Stimulated activated CD4-positive, alpha-beta T cell treated with anti-CD3 and anti-CD28 coated beads, Interleukin-1b, Interleukin-23, amount 100 ng/mL, for 24 hours (primary cell): Measurements from ENCODE around the gene TBX21.
A peak's percentile ranks its signal among the peaks of the same experiment; 100 is the strongest.

ENCODE experiments used
- DNase-seq, 4 experiments: peaks; one replicate each; pipeline ENCODE4 v3.0.0-alpha.2; 2020; ENCODE audit warnings: low read depth in 4 of 4, low spot score in 1 of 4

Gene TBX21, protein sequence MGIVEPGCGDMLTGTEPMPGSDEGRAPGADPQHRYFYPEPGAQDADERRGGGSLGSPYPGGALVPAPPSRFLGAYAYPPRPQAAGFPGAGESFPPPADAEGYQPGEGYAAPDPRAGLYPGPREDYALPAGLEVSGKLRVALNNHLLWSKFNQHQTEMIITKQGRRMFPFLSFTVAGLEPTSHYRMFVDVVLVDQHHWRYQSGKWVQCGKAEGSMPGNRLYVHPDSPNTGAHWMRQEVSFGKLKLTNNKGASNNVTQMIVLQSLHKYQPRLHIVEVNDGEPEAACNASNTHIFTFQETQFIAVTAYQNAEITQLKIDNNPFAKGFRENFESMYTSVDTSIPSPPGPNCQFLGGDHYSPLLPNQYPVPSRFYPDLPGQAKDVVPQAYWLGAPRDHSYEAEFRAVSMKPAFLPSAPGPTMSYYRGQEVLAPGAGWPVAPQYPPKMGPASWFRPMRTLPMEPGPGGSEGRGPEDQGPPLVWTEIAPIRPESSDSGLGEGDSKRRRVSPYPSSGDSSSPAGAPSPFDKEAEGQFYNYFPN

DNA sequence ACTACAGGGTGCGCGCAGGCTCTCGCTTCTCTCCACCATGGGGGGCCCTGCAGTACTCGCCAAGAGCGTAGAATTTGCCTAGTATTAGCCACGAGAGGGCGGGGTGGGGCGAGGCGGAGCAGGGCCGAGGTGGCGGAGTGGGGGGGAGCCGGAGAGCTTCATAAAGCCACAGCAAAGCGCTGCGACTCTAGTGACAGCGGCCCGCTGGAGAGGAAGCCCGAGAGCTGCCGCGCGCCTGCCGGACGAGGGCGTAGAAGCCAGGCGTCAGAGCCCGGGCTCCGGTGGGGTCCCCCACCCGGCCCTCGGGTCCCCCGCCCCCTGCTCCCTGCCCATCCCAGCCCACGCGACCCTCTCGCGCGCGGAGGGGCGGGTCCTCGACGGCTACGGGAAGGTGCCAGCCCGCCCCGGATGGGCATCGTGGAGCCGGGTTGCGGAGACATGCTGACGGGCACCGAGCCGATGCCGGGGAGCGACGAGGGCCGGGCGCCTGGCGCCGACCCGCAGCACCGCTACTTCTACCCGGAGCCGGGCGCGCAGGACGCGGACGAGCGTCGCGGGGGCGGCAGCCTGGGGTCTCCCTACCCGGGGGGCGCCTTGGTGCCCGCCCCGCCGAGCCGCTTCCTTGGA, at the start of gene TBX21:
TBX21 (plus strand) TSS at position 190 of the 627 bp plus-strand sequence; CDS start at position 409, 219 bp downstream.
- DNase-seq = peak; percentile 71 to 90 (median 83)

DNA sequence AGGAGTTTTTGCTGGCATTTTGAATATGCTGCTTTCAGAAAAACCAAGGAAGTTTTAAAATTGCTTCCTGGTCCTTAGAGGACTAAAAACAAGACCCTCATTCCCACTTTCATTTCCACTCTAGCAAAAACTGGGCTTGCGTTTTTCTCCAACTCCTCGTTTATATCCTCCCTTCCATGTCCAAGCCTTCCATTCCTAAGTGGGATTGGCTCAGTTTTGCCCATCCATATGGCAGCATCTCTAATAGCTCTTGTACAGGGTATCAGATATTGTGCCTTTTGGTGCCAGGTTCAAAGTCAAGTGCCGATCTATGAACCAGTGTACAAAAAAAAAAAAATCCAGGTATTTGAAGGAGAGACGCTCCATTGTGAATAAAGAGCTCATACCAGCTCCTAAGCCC, 49.0 kb upstream of the TBX21 start:
- no peak for DNase-seq

DNA sequence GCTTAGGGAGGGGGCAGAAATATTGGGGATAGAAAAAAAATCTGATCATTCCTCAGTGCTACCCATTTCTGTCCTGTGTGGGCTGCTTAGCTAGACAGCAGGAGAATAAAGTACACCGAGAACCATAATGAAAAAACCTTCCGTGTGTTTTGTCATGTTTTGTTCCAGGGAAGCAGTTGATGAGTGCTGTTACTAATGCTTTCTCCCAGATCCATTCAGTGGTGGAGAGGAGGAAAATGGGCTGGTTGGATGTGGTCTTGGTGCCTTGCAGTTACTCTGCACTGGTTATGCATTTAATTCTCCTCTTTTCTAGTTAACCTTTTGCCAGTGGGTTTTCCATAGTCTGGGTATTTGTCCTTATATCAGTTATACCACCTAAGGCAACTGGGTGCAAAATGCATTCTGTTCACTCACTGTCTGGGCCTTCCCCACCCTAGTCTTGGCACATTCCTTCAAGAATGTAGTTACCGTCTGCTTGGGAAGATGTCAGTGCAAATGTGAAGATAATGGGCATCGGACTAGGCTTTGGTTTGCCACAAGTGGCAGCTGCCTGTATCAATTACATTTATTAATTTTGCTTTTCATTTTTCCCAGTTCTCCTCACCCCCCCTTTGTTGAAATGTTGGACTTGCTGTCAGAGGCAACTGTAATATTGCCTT, 48.4 kb upstream of the TBX21 start:
- no peak for DNase-seq

DNA sequence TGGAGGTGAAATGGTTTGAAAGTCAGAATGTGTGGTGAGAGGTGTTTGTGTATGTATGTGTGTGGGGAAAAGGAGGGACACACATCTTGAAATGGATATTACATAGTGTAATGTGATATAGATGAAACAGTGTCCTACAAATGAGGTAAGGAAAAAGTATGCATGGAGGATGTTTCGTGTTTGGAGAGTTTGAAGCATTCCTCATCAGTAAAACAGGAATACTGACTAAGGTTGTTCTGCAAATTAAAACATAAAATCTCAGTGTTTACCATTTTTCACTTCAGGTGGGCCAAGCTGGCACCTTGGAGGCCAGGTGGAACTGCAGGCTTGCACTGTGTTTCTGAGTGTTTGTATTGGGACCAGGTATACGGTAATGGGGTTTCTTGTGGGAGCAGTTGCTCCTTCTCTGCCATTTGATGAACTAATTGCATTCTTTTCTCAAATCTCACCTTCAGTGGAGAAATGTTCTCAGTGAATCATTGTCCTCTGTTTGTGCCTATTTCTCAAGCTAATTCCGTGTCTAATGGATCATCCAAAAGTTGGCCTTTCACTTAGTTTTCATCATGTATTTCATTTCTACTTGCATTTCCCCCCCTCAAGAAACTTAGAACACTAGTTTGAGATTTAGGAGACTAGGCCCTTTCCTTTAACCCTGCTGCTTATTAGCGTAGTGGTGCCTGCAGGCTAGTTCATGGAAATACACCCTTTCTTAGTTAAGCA, 47.3 kb upstream of the TBX21 start:
- no peak for DNase-seq

DNA sequence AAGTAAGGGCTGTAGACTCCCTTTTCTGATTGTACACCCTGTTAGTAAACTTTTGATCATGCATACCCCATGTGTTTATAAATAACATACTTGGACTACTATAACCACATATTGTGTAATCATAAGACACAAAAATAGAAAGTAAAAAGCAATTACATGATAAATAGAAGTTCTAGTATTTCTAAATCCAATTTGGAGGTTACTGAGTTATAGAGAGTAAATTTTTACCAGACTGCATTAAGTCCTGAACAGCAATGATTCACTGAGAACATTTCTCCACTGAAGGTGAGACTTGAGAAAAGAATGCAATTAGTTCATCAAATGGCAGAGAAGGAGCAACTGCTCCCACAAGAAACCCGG, 46.8 kb upstream of the TBX21 start:
- no peak for DNase-seq

DNA sequence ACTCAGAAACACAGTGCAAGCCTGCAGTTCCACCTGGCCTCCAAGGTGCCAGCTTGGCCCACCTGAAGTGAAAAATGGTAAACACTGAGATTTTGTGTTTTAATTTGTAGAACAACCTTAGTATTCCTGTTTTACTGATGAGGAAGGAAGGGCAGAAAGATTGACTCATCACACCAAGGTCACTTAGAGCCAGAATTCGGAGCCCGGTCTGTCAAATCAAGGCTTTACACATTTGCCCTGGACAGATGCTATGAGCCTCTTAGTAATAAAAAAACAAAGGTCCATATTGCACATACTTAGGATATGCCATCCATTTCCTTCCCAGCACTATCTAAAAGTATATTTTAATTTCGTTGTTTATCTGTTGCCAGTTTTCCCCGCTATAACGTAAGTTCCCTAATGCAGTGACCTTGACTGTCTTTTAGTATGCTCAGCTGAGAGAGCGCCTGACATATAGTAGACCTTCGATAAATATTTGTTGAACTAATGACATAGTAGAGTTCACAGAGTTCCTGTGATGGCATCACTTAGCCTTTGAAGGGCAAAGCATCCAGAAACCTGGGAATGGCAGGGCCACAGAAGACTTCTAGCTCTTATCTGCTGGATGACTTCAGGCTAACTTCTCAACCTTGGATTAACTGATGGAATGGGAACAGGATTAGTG, 46.2 kb upstream of the TBX21 start:
- no peak for DNase-seq

DNA sequence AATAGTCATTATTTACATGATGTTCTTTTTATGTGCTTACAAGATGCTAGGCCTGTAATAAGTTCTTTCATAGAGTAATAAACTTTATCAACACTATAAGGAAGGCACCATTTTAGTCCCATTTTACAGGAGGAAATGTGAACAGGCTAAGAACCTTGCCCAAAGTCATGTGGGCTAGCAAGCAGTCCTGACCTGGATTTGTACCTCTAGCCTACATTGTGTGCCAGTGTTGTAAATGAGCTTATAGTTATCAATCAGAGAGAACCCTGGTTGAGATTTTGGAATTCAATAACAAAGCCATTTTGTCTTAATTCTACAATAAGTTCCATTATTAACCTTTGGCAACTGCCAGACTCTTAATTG, 45.7 kb upstream of the TBX21 start:
- no peak for DNase-seq

DNA sequence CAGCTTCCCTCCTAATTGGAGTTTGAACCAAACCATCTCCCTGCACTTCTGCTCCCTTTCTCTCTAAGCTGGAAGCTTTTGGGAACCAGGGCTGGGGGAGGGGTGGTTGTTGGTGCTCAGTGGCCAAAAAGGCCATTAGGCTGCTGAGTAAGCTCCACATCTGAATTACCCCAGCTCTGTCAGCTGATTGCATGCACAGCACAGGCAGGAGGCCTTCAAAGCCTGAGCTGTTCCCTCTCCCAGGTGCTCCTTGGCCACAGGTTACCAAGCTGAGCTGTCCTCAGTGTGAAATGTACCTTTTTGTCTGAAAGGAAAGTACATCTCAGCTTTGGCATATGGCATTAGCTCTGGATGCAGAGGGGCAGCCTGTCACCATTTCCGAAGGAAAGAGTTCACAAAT, 45.3 kb upstream of the TBX21 start:
- DNase-seq = no peak

DNA sequence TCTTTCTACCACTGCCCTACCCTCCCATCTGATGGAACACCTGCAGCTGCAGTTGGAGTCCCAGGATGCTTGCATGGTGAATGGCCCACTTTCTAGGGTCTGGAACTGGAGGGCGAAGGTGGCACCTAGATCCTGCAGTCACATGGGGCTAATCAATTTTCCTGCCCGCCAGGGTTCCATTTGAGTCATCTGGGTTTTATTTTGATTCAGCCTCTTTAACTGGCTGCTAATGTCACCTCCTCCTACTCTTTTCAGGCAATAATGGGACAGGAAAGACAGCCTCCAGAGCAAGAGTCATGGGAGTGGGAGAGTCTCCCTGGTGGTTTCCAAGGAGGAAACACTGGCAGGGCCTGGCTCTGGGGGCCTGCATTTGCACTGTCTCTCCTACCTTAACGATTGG, 42.9 kb upstream of the TBX21 start:
- no peak for DNase-seq

DNA sequence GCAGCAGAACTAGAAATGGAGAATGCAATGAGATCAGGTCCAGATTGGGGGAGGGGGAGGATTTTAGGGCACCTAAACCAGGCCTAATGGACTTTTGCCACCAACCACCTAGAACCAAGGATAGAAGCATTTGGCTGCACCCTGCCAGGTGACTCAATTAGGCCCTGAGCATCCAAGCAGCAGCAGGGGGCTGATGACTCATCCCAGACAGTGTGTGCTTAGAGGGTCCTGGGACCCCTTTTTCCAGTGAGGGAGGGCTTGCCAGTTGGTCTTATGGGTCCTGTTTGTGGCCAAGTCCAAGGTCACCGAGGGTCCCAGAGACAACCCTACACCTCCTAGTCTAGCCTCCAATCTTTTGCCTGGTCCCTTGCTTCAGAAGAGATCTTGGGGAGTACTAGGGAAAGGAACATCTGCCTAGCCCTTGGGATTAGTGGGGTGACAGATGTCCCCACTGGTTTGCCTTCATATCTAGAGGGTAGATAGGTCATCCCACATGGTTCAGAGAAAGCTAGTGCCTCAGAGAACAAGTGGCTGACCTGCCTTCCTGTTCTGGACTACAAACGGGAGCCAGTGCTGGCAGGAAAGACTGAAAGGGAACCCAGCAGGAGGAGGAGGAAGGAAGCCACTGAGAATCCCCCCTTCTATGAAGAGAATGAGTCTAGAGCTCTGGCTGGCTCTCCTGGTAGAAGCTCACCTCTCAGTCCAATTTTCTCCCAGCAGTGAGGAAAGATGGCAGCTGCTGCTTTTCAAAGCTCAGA, 40.7 kb upstream of the TBX21 start:
- no peak for DNase-seq

DNA sequence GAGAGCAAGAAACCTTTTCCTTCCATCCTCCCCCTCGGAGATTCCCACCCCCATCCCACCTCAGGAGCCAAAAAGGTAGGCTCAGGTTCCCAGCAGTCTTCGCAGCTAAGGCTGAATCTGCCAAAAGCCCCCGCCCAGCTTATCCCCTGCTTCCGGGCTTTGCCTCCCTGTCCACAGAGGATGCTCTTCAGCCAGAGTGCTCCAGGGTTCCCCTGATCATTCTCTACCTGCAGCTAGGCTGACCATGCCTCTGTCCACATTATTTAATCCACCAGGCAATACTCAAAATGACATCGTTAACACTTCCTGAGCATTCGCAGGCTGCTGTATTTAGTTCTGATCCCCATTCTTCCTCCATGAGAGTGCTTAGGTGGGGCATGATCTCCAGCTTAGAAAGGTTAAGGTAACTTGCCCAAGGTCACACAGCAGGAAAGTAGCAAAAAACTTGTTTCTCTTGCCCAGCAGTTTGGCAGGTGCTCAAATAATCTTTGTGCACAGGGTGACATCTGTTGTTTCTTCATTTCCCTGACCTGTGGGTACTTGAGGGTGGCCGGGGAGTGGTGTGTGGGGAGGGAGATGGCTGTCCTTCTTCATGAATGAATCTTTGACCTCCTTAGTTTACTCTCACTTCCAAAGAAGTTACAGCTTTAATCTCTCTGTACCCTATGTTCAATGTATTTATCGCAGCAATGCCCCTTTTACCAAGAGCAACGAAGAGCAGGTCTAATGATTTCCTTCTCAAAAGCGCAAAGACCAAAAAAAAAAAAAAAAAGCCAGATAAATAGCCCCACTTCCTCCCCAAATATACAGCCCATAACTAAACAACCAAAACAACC, 39.9 kb upstream of the TBX21 start:
- no peak for DNase-seq

DNA sequence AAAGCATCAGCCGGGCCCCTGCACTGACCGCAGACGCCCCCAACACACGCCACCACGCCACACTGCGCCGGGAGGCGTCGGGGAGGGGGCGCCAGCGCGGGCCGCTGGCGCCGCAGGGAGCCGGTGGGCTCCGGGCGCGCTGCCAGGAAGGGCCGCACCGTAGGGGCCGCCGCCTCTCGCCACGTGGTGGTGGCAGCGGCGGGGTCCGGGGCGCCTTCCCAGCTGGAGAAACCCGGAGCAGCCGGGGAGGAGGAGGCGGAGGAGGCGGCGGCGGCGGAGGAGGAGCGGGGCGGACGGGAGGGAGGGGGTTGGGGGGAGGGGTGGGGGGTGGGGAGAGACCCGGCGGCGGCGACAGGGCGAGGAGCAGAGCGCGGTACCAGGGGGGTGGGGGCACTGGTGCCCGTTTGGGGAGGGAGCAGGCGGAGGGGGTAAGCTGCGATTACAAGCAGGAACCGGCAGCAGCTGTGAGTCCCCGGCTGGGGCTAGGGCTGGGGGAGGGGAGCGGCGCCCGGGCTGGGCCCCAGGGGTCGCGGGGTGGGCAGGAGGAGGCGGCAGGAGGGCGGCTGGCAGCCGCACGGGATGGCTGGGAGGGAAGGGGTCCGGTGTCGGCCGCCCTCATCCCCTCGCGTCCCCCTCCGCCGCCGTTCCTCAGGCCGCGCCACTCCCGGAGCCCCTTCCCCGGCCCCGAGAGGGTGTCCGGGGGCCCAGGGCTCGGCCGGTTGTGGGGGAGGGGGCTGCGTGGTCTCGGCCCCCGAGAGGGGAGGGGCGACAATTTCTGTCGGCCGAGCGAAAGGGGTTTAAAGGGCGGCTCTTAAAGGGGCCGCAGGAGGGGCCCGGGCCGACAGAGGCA, 39.1 kb upstream of the TBX21 start, which contains the start of gene TBKBP1:
TBKBP1 (plus strand) TSS at position 431 of the 850 bp plus-strand sequence. CDS start 1,952 bp downstream, outside the sequence.
- DNase-seq = peak in 1 of 4 experiments; percentile 42

DNA sequence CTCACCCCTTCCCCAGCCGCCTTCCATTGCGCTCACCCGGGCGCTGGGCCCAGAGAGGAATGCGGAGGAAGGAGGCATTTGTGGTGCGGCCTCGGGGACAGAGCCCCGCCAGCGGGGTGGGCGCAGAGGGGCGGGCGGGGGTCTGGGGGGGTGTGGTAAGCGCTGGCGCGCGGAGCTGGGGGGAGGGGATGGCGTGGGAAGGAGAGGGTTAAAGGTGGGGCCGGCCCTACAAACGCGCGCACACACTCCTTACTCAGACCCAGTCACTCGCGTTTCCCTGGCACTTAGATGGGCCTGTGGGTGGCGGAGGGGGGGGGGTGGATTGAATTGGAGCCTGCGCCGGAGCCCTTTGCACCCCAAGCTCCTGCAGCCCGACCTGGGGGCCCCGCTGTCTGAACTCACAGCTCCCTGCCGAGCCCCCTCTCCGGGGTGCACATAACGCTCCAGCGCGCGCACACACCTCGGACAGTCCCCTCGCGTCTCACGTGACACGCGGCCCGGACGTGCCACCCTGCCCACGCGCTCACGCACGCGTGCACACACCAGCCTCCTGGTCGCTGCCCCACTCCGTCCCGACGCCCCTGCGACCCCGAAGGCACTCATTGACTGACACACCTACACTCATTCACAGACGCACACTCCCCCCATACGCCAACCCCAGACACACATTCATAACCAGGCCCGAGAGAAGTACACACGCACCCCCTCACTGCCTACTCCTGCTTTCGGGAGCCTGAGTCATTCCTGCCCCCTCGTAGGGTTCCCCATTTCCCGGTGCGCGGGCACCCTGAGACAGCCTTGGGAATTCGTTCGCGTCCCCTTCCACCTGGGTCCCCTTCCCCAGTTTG, 38.2 kb upstream of the TBX21 start:
- DNase-seq = peak in 2 of 4 experiments; percentile 47 to 50

DNA sequence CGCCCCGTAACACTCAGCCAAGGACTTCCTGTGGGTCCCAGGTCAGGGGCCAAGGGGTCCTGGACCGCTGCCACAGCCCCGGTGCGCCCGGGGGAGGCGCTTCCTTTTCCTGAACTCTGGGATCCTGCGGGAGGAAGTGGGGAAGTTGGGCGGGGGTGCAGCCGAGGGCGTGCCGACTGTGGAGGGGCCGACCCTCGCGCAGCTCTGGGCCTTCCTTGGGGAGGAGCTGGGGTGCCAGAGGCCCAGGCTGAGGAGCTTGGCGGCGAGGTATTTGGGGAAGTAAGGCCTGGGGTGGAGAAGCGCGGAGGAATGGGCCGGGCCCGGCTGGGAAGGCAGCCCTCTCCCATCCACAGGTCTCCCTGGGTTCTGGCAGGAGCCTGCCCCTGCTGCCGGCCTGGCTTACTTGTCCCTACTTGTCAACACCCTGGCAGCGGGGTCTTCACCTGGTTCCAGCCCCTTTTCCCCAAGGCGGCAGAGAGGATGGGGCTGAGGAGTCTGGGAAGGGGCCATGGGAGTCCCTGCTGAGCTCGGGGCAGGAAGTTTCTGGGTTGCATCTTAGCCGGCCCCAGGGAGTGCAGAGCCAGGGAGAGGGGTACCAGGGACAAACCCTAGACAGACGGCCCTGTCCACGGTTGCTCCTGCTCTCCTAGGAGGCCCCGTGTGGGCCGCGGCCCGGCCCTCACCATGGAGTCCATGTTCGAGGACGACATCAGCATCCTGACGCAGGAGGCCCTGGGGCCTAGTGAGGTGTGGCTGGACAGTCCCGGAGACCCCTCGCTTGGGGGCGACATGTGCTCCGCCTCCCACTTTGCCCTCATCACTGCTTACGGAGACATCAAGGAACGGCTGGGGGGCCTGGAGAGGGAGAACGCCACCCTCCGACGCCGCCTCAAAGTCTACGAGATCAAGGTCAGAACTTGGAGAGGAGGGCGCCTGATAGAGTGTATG, 37.3 kb upstream of the TBX21 start:
- no peak for DNase-seq

DNA sequence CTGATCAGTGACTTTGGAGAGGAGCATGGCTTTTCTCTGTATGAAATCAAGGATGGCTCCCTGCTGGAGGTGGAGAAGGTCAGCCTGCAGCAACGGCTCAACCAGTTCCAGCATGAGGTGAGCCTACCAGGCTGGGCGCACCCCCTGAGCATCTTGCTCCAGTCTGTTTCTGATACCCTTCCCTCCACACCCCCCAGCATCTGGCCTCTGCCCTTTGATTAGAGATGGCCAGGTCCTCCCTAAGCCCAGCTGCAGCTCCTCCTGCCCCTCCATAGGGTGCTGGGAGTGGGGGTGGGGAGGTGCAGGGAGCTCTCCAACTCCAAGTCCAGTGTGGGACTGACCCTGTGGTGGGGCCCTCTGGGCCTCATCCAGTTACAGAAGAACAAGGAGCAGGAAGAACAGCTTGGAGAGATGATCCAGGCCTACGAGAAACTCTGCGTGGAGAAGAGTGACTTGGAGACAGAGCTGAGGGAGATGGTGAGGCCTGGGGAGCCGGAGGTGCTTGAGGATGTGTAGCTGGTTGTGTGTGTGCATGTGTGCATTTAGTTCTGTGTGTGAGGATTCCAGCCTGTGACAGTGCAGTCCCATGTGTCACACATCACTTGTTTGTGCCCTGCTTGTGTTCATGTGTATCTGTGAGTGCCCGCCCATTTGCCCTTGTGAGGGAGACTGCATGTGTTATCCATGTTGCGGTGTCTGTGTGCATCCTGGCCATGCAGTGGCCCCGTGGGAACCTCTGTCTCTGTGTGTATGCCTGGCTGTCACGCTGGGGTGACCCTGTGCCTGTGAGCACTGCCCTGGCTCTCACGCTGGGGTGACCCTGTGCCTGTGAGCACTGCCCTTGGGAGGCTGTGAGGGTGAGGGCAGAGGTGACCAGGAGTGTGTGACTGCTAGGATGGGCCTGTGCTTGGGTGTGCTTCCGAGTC, 36.1 kb upstream of the TBX21 start:
- no peak for DNase-seq
